Stimulated activated CD4-positive, alpha-beta T cell treated with anti-CD3 and anti-CD28 coated beads, Interleukin-1b, Interleukin-23, amount 100 ng/mL, for 24 hours (primary cell): ENCODE results near the gene EXOC3.
"Not testable (repeated sequence)": the region's sequence is repeated elsewhere in the genome, so short reads cannot be mapped to it uniquely, and the experiment has no call there.

Experiments used
- DNase-seq, 4 experiments: peaks; one replicate each; pipeline ENCODE4 v3.0.0-alpha.2; 2020; ENCODE audit warnings: low read depth in 4 of 4, low spot score in 1 of 4

The EXOC3 gene

DNA sequence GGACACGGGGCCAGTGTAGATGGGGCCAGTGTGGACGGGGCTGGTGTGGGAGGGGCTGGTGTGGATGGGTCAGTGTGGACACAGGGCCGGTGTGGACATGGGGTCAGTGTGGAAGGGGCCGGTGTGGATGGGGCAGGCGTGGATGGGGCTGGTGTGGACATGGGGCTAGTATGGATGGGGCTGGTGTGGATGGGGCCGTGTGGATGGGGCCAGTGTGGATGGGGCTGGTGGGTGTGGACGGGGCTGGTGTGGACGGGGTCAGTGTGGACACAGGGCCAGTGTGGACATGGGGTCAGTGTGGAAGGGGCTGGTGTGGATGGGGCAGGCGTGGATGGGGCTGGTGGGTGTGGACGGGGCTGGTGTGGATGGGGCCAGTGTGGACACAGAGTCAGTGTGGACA lies 57.5 kb downstream of the EXOC3 start:
- no peak for DNase-seq

GRCh38 chr5:501105-501830 lies 58.3 kb downstream of the EXOC3 start:
- no peak for DNase-seq

DNA sequence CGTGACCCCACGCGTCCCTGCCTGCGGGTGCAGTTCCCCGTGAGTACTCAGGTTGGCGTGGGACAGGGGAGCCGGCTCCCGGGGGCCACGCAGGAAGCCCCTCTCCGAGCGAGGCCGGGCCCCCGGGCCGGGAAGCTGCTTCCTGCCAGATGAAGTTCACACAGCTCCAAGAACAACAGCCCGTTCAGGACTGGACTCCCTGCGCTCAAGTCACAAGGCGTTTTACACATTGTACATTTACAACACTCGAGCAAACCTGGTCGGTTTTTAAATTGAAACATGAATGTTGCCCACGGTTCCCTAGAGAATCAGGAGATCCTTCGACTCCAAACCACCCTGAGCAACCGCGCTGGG lies 58.8 kb downstream of the EXOC3 start:
- no peak for DNase-seq

GRCh38 chr5:502325-503079 lies 59.5 kb downstream of the EXOC3 start:
- no peak for DNase-seq

- DNase-seq = no peak
These were observed 61.6 kb downstream of the EXOC3 start for GRCh38 chr5:504326-505154.

GRCh38 chr5:505951-506525 lies 63.1 kb downstream of the EXOC3 start:
- no peak for DNase-seq

DNA sequence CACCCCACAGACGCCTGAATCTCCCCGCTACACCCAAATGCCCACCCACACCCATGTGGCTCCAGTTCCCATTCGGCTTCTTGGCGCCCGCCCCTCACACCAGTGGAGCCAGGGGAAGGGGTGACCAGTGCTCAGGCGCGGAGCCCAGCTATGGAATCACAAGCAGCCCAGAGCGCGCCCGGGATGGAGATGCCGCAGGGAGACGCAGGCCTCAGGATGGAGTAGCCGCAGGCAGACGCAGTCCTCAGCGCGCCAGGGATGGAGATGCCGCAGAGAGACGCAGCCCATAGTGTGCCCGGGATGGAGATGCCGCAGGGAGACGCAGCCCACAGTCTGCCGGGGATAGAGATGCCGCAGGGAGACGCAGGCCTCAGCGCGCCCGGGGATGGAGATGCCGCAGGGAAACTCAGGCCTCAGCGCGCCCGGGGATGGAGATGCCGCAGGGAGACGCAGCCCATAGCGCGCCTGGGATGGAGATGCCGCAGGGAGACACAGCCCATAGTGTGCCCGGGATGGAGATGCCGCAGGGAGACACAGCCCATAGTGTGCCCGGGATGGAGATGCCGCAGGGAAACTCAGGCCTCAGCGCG lies 65.1 kb downstream of the EXOC3 start:
- not testable (repeated sequence) for DNase-seq

- no peak for DNase-seq
These were observed 66.7 kb downstream of the EXOC3 start for GRCh38 chr5:509611-510185.

- DNase-seq = no peak
These were observed 67.5 kb downstream of the EXOC3 start for GRCh38 chr5:510521-510920.

GRCh38 chr5:511476-511875 lies 68.5 kb downstream of the EXOC3 start:
- DNase-seq = no peak

DNA sequence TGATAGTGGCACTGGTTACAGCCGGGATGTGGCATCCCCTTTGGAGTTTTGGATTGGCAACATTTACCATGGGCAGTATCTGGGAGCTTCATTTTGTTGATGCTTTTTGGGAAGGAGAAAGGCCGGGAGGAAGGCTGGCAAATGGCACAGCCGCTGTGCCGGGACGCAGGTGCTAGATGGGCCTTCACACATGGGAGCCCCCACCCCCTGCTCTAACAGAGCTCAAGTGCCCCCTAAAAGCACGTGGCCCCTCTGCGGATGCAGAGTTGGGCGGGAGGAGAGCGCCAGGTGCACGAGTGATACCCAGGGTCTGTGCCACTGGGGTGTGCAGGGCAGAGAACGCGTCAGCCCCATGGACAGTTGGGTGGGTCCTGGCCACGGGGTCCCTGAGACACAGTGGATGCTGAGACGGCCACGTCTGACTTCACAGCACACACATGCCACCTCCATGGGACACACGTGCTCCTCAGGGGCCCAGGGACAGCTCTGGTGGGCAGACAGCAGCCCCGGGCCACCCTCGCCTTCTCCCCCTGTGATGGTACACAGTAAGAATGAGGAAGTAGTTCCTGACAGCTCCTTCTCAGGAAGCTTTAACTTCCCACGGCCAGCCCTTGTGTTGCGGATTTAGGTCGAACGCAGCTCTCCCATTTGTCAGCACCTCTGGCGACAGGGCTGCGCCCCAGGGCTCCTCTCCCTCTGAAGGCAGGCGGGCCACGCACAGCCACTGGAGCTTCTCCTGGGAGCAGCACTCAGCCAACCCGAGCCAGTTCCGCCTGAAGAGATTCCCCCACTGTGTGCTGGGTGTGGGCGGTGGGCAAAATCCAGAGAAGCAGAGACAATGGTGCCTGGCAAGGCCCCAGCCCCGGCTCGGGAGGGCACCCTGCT lies 70.5 kb downstream of the EXOC3 start:
- DNase-seq = no peak

DNA sequence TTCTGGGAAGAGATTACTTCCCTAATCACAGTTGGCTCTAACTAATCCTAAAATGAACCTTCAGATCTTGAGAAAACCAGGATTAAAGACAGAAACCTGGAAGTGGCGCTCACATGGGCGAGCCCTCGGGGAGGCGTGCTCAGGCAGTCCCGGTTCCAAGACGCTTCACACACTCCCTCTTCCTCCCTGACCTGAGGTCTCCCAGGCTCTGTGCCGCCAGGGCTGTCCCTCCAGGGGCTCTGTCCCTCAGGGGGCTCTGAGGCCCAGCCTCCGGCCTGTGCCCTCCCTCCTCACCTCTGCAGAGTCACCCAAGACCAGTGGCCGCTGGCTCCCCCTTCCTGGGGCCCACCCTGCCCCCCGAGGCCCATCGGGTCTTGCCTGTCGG lies 71.1 kb downstream of the EXOC3 start:
- no peak for DNase-seq

DNA sequence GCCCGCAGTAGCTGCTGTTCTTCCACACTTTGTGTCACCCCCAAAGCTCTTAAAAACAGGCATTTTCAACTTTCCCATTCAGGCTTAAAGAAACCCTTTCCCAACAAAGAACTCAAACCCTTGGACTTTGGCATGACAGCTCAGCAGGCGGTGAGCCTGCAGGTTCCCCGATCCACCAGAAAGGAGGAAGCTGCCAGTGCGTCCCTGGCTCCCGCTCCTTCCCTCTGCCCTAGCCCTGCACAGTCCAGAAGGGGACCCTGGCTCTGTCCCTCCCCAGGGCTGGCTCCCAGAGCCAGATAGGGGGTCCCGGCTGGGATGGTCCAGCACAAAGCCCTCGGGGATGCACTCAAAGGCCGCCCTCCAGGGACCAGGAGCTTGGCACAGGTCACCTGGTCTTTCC lies 71.7 kb downstream of the EXOC3 start:
- no peak for DNase-seq

GRCh38 chr5:515273-515836 lies 72.4 kb downstream of the EXOC3 start:
- no peak for DNase-seq

- DNase-seq = no peak
These were observed 73.5 kb downstream of the EXOC3 start for GRCh38 chr5:516338-516925.
